GM12891 (cell line): ENCODE data around the gene IQCF2. TPM values are rescaled to one million over a fixed set of nuclear protein-coding genes. Genes with fewer than 3 reads are reported as not detected.
A peak's percentile ranks its signal among the peaks of the same experiment; 100 is the strongest.

Experiments
- DNase-seq: peaks from one replicate; pipeline ENCODE4 v3.0.0; 2011; ENCODE audit warnings: low spot score; ENCODE audit not compliant: insufficient read length
- FAIRE-seq: peaks from 2 replicates; lab custom pipeline; 2011; peaks lifted over from hg19 to GRCh38; lab: Jason Lieb, UNC
- PAX5 ChIP-seq: IDR thresholded peaks from 2 replicates; pipeline ENCODE4 v1.6.1; 2011; ENCODE audit warnings: low read length, moderate library complexity, mild to moderate bottlenecking; ENCODE audit not compliant: insufficient read depth, severe bottlenecking
- POLR2A ChIP-seq: IDR thresholded peaks from 2 replicates; pipeline ENCODE4 v1.6.1; 2011; ENCODE audit warnings: low read depth, low read length, control low read depth
- POLR2AphosphoS5 ChIP-seq: IDR thresholded peaks from 2 replicates; pipeline ENCODE4 v1.6.1; 2011; ENCODE audit warnings: low read depth, low read length, control low read depth
- POU2F2 ChIP-seq: IDR thresholded peaks from 2 replicates; pipeline ENCODE4 v1.6.1; 2011; ENCODE audit warnings: low read depth, mild to moderate bottlenecking, control low read depth, low read length, moderate library complexity
- SPI1 ChIP-seq: IDR thresholded peaks from 2 replicates; pipeline ENCODE4 v1.6.1; 2011; ENCODE audit warnings: low read depth, low read length, control low read depth
- TAF1 ChIP-seq: IDR thresholded peaks from 2 replicates; pipeline ENCODE4 v1.6.1; 2011; ENCODE audit warnings: low read depth, low read length, control low read depth
- polyA plus RNA-seq: library from polyadenylated mRNA; unstranded; fragments of >200 nt; gene quantifications from one replicate; pipeline ENCODE4 v1.2.1, GENCODE V29; 2012; ENCODE audit warnings: low read depth, missing spikeins, inconsistent platforms; ENCODE audit not compliant: missing spikeins

Gene IQCF2
- polyA plus RNA-seq: not detected

DNA sequence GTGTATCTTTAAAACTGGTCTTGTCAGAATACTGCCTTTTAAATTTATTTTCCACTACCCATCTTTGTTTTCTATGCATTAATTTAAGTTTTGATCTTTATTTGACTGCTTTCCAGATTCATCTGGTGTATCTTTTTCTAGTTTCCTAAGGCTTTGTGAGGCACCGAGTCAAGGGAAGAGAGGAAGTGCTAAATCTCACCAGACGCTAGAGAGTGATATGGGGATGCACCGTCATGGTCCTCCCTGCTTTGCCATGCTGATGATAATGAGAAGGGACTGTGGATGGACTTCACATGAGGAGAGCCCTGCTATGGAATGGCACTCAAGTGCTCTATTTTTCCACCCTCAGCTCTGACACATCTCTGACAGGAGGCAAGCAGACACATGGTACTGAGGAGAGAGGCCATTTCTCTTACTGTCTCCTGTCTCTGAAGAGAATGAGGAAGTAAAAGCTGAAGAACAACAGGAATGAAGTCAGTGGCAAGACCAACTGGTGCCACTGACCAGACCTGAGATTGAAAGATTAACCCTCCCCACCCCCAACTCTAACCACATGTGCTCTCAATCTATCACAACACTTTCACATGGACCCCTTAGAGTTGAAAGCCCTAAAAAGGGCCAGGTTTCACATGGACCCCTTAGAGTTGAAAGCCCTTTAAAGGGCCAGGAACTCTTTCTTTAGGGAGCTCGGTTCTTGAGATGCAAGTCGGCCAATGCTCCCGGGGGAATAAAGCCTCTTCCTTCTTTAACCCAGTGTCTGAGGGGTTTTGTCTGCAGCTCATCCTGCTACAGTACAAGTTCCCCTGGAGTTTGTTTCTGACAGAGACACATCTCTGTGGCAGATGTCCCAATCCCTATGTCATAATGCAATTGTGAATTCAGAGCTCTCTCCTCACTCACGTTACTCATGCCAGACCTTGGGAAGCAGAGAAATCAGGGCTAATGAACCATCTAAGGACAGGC, at the start of gene IQCF2:
Gene IQCF2 (plus strand): TSS at position 913 of the 963 bp plus-strand sequence. CDS start 52 bp downstream, outside the sequence.
- peak; percentile 56 for FAIRE-seq
- DNase-seq: no peak

DNA sequence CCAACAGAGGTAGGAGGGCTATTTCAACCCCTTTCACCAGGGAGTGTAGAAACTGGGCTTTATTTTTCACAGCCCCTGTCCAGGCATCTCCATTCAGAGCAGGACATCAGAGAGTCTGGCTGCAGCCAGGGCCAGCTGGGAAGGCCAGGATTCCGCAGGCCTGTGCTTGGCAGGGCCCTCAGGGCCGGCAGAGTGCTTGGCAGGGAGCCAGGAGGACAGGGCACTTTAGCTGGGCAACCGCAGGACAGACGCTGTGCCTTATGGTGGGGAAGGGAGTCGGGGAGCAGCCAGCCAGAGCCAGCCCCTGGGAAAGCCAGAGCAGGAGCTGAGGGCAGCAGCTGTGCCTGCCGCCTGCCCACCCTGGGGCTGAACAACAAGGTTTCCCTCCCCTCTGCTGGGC, 47.9 kb upstream of the IQCF2 start:
- no peak for TF ChIP-seq TAF1
- TF ChIP-seq POLR2AphosphoS5: no peak
- no peak for TF ChIP-seq PAX5
- TF ChIP-seq SPI1: no peak
- TF ChIP-seq POU2F2: no peak
- no peak for TF ChIP-seq POLR2A
- no peak for FAIRE-seq
- DNase-seq: no peak

More for the DNA sequence above, at the start of gene IQCF2:
- no peak for TF ChIP-seq TAF1
- TF ChIP-seq POLR2AphosphoS5: no peak
- no peak for TF ChIP-seq SPI1
- no peak for TF ChIP-seq POU2F2
- TF ChIP-seq PAX5: no peak
- TF ChIP-seq POLR2A: no peak

DNA sequence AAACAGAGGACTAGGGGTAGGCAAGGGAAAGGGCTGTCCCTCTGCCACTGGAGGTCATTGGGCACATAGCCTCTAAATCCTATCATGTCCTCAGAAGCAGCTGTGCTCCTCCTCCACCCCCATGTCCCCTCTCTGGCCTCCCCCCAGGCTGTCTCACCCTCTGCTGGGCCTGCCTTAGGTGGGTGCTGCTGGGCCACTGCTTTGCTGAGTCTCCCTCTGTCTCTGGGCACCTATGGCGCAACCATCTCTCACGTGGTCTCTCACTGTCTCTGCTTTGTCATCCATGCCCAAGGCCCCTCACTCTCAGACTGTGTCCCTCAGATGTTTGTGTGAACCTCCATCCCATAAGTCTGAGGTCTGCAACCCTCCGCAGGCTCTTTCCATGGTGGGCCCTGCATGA, 47.4 kb upstream of the IQCF2 start:
- FAIRE-seq: no peak
- TF ChIP-seq POLR2A: no peak
- no peak for TF ChIP-seq TAF1
- TF ChIP-seq POU2F2: no peak
- no peak for TF ChIP-seq POLR2AphosphoS5
- TF ChIP-seq SPI1: no peak
- no peak for TF ChIP-seq PAX5
- DNase-seq: no peak

DNA sequence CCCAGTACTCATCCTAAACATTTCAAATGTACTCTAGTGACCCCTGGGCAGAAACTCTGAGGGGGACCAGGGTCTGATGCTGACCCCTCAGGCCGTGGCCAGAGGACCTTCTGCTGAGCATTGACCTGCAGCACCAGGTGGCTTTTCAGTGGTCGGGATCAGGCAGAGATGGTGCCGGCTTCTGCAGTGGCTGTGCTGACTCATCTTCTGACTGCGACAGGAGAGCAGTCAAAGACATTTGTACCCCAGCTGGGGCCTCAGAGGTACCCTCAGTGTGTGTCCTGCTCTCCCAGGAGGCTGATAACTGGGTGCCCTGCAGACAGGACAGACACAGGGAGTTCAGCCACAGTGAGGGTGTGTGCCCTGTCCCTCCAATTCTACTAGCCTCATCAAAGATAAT, 45.8 kb upstream of the IQCF2 start:
- TF ChIP-seq PAX5 (no peak), POU2F2 (no peak), SPI1 (no peak), POLR2AphosphoS5 (no peak), POLR2A (no peak), TAF1 (no peak)
- DNase-seq: no peak
- no peak for FAIRE-seq

DNA sequence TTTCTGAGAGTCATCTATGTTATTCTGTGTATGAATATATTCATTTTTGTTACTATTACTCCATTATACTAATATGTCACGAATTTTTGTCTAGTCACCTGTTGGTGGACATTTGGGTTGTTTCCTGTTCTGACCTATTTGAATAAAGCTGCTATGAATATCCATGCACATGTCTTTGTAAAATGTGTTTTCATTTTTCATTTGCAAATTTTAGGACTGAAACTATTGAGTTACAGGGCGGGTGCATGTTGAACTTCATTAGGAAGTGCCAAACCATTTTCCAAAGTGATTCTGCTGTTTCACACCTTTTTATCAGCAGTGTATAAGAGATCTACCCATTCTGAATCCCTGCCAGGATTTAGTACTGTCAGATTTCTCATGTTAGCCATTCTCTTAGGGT, 44.7 kb upstream of the IQCF2 start:
- FAIRE-seq (no peak), DNase-seq (no peak)
- TF ChIP-seq POLR2A (no peak), POU2F2 (no peak)

DNA sequence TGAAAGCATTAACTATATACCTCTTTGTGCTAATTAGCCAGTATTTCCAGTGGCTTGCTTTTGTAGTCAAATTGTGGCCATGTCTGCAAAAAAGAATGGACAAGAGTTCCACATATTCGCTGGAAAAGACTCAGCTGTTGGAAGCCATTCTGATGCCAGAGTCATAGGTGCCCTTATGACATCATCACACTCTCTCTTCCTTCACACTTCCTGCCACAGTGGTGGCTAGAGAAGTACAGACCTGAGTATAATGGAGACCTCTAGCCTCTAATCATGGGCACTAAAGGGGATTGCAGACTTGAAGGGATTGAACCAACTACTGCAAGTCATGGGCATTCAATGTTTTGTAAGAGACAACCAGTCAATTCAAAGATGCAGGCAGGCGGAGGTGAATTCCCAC, 44.0 kb upstream of the IQCF2 start:
- TF ChIP-seq SPI1 (no peak), POU2F2 (no peak), POLR2AphosphoS5 (no peak)
- no peak for FAIRE-seq
- no peak for DNase-seq

DNA sequence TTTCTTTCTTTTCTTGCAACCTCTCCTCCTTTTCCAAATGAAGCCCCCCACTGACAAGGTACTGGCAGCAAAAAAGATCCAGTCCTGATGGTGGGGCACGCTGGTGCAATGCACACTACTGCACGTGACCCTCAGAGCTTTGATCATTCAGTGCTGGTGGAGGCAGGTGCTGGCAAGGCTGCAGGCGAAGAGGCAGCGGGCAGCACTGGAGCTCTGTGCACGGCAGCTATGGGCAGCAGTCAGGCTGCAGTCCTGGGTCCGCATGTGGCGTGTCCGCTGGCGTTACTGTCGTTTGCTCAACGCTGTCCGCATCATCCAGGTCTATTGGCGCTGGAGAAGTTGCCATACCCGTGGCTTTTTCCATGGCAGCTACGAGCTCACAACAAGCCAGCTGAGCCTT, 42.3 kb upstream of the IQCF2 start:
- TF ChIP-seq POU2F2 (no peak), POLR2AphosphoS5 (no peak), TAF1 (no peak), POLR2A (no peak), PAX5 (no peak), SPI1 (no peak)
- no peak for DNase-seq
- FAIRE-seq: no peak

DNA sequence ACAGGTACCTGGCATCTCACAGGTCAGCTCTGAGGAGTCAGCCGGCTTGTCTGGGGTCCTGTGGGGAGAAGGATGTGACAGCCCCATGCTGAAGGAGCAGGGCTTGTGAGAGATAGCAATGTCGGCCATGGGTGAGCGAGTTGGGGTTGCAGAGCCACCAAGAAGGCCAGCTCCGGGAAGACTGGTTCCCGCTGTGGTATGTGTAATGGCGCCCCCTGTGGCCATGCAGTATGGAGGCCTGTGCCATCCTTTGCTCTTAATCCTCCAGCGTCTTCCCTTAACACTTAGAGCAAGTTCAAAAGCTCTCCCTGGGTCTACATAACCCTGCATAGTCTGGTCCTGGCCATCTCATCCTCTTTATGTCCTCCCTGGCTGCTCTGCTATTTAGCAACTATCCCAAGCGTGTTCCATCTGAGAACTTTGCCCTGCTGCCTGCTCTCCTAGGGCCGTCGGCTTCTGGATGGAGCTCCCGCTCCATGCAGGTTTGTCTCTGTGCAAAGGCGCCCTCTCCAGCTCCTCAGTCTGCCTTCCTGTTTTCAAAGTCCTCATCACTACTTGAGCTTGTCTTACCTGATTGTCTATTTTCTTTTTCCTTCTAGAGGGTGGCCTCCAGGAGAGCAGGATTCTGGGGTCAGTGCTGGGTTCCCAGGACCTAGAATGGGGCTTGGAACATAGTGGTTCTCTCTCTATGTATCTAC, 41.6 kb upstream of the IQCF2 start:
- FAIRE-seq (no peak), DNase-seq (no peak)
- TF ChIP-seq POLR2AphosphoS5 (no peak), SPI1 (no peak), TAF1 (no peak), PAX5 (no peak), POLR2A (no peak), POU2F2 (no peak)

DNA sequence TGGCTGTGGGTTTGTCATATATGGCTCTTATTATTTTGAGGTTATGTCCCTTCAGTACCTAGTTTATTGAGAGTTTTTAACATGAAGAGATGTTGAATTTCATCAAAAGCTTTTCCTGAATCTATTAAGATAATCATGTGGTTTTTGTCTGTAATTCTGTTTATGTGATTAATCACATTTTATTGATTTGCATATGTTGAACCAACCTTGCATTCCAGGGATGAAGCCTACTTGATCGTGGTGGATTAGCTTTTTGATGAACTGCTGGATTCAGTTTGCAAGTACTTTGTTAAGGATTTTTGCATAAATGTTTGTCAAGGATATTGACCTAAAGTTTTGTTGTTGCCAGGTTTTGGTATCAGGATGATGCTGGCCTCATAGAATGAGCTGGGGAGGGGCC, 33.1 kb upstream of the IQCF2 start:
- DNase-seq (no peak), FAIRE-seq (no peak)
- TF ChIP-seq SPI1 (no peak), POLR2A (no peak), POU2F2 (no peak), PAX5 (no peak), POLR2AphosphoS5 (no peak), TAF1 (no peak)
